22Rv1 (cell line): ENCODE results near the gene PHACTR1.

Source experiments
- H3K27ac ChIP-seq: fragments of 450-650 bp; 2 replicates; pipeline ENCODE4 v1.5.1; 2017
- CTCF ChIP-seq: fragments of 450-650 bp; IDR thresholded peaks from 2 replicates; pipeline ENCODE4 v1.5.1; 2017; ENCODE audit warnings: mild to moderate bottlenecking
- ZFX ChIP-seq: fragments of 450-650 bp; IDR thresholded peaks from 2 replicates; pipeline ENCODE4 v1.6.1; 2017; ENCODE audit warnings: antibody characterized with exemption, borderline replicate concordance

PHACTR1 gene

GRCh38 chr6:12898603-12899002, 182.0 kb downstream of the PHACTR1 start:
- TF ChIP-seq CTCF (no peak), ZFX (no peak)
- H3K27ac ChIP-seq = no peak overlapping the region

DNA sequence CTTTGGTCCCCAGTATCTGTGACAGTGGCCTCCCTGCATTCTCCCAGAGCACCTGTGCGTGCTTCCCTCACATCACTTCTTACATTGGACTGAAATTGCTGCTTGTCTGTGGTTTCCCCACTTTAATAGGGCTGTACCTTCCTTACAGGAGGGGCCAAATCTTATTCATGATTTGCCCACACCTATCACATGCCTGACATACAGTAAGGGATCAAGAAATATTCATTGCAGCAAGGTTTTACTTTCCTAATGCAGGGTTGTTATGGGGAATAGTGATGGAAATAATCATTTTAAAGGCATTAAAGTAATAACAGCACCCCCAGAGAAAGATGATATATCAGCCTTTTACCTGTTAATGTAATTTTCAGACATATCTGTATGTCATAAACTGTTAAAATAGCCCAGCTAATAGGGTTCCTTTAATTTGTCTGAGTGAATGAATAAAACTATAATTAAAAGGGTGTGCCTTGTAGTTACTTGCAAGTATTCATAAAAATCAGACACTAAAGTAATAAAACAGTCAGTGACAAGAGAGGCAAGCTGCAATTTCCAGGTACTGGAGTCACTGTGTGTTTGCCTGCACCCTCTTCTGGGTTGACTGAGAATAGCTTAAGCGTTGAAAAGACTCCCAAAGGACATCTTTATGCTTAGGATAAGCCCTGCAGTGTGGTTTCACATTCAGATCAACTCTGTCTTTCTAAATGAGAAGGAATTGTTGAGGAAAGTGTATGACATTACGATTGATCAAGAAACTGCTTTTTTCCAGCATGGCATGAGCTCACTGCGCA, 182.7 kb downstream of the PHACTR1 start:
- no peak overlapping the region for H3K27ac ChIP-seq
- TF ChIP-seq ZFX (no peak), CTCF (no peak)

GRCh38 chr6:12903246-12903645, 186.7 kb downstream of the PHACTR1 start:
- no peak for TF ChIP-seq CTCF
- TF ChIP-seq ZFX = no peak
- H3K27ac ChIP-seq = no peak overlapping the region

DNA sequence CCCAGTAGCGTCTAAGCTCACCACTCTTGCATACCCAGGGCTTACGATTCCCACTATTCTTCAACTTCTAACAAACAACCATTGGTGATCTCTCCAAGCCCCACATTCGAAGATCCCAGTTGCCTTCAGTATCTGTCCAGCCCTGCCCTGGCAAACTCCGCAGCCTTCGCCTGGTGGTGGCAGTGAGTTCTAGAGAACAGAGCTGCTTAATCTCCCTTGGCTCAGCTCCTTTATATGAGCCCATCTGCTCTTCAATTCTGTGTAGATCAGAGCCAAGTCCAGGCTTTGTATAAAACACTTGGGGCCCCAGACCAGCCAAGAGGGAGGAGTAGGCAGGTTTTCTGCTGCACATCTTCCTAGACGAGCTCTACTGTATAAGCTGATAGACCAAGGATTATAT, 193.3 kb downstream of the PHACTR1 start:
- no peak overlapping the region for H3K27ac ChIP-seq
- TF ChIP-seq CTCF (no peak), ZFX (no peak)

DNA sequence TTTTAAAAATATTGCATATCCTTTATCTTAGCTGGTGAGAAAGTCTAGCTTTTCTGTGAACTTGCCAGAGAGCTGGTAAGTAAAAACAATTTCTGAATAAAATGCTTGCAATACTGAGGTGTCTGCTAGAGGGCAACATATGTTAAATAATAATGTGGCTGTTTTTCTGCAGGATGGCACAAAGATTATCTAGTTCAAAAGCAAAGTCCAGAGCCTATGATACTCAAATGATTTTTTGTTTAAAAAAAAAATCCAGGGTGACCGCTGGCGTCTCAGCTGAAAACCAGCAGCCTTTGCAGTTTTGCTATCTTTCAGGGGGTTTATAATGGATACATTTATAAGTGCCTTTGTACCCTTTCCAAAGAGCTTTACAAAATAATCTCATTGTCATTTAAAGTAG, 194.9 kb downstream of the PHACTR1 start:
- TF ChIP-seq ZFX (no peak), CTCF (peak; percentile 54)

GRCh38 chr6:12913201-12913600, 196.6 kb downstream of the PHACTR1 start:
- H3K27ac ChIP-seq = no peak overlapping the region
- no peak for TF ChIP-seq ZFX
- no peak for TF ChIP-seq CTCF

More for the DNA sequence above, 194.9 kb downstream of the PHACTR1 start:
- no peak overlapping the region for H3K27ac ChIP-seq

DNA sequence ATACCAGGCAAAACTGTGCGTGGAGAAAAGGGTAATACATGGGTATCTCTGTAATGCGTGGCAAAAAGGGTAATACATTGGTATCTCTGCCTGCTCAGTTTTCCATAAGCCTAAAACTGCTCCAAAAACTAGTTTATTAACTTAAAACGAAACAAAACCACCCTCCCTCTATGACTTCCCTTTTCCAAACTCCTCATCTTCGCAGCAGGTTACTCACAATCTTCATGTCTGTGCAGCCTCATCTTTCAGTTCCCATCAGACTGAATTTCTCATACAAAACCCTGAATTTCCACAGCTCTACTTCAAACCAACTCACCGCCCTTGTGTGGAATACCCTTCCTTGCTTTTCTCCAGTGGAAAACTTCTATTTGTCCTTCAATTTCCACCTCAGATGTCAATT, 199.4 kb downstream of the PHACTR1 start:
- TF ChIP-seq CTCF (no peak), ZFX (no peak)
- H3K27ac ChIP-seq = no peak overlapping the region
